ENCODE data around the gene CARD9.

DNA sequence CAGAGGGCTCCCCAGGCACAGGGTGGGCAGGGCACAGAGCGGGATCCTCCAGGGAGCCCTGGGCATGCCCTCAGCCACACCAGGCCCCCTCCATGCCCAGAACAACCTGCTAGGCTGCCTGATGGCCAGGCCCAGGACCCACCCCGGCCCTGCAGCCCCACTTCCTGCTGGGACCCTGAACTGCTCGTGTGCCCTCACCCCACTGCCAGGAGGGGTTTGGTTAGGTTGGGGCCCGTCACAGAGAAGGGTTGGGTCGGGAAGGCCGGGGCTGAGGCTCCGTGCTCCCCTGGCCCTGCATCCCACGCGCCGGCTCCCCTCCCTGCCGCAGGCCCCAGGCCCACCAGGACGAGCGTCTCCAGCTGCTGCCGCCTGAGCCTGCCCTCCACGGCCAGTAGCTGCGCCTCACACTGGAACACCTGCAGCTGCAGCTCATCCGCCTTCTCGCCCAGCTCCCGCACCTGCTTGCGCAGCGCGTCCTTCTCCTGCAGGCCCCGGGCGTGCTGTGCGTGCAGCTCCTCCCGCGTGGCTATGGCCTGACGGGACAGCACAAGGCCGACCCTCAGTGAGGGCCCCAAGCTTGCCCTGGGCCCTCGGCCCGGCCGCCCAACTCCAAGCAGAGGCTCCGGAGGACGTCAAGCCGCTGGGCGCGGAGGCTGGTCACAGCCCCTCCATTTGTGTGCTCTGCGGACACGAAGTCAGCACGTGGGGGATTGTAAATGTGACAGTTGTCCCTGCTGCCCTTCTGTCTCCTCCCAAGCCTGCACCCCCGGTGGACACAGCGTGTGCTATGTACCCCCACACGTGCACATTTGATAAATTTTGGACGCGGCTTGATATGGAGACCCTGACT, 5.9 kb downstream of the CARD9 start:
- TF ChIP-seq EZH2phosphoT487 (IDR thresholded peaks at IDR 0.05): no peak
- TF ChIP-seq, protein P1, sequence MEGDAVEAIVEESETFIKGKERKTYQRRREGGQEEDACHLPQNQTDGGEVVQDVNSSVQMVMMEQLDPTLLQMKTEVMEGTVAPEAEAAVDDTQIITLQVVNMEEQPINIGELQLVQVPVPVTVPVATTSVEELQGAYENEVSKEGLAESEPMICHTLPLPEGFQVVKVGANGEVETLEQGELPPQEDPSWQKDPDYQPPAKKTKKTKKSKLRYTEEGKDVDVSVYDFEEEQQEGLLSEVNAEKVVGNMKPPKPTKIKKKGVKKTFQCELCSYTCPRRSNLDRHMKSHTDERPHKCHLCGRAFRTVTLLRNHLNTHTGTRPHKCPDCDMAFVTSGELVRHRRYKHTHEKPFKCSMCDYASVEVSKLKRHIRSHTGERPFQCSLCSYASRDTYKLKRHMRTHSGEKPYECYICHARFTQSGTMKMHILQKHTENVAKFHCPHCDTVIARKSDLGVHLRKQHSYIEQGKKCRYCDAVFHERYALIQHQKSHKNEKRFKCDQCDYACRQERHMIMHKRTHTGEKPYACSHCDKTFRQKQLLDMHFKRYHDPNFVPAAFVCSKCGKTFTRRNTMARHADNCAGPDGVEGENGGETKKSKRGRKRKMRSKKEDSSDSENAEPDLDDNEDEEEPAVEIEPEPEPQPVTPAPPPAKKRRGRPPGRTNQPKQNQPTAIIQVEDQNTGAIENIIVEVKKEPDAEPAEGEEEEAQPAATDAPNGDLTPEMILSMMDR (IDR thresholded peaks at IDR 0.05): no peak
- no peak for TF ChIP-seq EZH2 (IDR thresholded peaks at IDR 0.05)

All from neural progenitor cell (in vitro differentiated cells).